NCI-H1092 (cell line): Measurements from ENCODE around the gene ISLR.
A peak's percentile ranks its signal among the peaks of the same experiment; 100 is the strongest.

Experiments used
- DNase-seq: peaks from one replicate; lab custom pipeline; 2025; lab: John Stamatoyannopoulos, UW

The ISLR gene

GRCh38 chr15:74212494-74212893, 39.0 kb downstream of the ISLR start:
- DNase-seq, result no peak

- DNase-seq, result no peak
These were observed 40.4 kb downstream of the ISLR start for GRCh38 chr15:74213858-74214284.

GRCh38 chr15:74214324-74215021, 41.0 kb downstream of the ISLR start:
- DNase-seq, result no peak

- DNase-seq, result no peak
These were observed 42.4 kb downstream of the ISLR start for GRCh38 chr15:74215958-74216357.

- DNase-seq, result no peak
These were observed 43.4 kb downstream of the ISLR start for GRCh38 chr15:74216949-74217348.

- no peak for DNase-seq
These were observed 44.7 kb downstream of the ISLR start for GRCh38 chr15:74217907-74218885.

GRCh38 chr15:74220475-74221248, 47.2 kb downstream of the ISLR start:
- no peak for DNase-seq

- DNase-seq, result no peak
These were observed 48.1 kb downstream of the ISLR start for GRCh38 chr15:74221399-74222239.

GRCh38 chr15:74222240-74223119, 49.0 kb downstream of the ISLR start:
- peak; percentile 54 for DNase-seq

GRCh38 chr15:74225928-74226327, 52.4 kb downstream of the ISLR start:
- DNase-seq, result no peak
